ENCODE results near the gene LONP1.

Gene LONP1

DNA sequence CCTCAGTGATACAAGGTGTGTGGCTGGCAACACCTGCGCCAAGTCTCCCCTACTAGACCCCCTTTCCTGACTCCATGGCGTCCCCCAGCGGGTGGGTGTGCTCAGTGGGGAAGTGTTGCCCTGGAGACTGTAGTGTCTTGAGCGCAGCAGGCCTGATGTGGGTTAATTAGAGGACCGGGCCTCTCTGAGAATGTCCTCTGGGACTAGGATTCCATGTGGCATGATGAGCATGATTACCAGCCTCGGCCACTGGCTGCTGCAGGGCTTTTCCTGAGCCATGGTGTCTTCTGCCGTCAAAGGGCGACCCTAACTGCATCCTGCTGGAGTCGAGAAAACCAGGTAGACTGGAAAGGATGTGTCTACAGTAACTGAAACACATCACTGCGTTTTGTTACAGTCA lies 67.7 kb downstream of the LONP1 start:
- TF ChIP-seq POLR2A (IDR thresholded peaks at IDR 0.05; ENCODE audit: extremely low read depth, insufficient read length) = no peak
- TF ChIP-seq, protein P1, sequence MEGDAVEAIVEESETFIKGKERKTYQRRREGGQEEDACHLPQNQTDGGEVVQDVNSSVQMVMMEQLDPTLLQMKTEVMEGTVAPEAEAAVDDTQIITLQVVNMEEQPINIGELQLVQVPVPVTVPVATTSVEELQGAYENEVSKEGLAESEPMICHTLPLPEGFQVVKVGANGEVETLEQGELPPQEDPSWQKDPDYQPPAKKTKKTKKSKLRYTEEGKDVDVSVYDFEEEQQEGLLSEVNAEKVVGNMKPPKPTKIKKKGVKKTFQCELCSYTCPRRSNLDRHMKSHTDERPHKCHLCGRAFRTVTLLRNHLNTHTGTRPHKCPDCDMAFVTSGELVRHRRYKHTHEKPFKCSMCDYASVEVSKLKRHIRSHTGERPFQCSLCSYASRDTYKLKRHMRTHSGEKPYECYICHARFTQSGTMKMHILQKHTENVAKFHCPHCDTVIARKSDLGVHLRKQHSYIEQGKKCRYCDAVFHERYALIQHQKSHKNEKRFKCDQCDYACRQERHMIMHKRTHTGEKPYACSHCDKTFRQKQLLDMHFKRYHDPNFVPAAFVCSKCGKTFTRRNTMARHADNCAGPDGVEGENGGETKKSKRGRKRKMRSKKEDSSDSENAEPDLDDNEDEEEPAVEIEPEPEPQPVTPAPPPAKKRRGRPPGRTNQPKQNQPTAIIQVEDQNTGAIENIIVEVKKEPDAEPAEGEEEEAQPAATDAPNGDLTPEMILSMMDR (IDR thresholded peaks at IDR 0.05; ENCODE audit: low read depth, low read length) = no peak
- no peak for TF ChIP-seq MYC (IDR thresholded peaks at IDR 0.05; ENCODE audit: low read depth, low read length)
- TF ChIP-seq, protein P2, sequence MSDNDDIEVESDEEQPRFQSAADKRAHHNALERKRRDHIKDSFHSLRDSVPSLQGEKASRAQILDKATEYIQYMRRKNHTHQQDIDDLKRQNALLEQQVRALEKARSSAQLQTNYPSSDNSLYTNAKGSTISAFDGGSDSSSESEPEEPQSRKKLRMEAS (IDR thresholded peaks at IDR 0.05; ENCODE audit: low read depth, low read length) = no peak
- DNase-seq (ENCODE audit: low read depth) = no peak
- H3K4me3 ChIP-seq (ENCODE audit: low read depth, low read length) = no peak overlapping the region

DNA sequence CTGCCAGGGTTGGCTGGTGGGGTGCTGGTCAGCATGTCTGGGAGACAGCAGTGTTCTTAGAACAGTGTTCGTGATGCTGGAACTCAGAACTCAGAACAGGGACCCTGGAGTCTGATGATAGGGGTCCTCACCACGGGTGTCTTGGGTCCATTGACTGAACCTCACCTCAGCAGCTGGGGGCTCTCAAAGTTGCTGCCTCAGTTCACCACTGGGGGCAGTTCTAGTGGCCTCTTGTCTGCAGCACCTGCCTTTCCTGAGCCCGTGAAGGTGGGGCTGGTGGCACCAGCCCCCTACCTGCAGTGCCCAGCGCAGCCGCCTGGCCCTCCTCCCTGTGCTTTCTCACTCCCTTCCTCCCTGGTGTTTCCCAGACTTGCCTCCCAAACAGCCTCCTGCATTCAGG lies 68.6 kb downstream of the LONP1 start:
- no peak overlapping the region for H3K4me3 ChIP-seq (ENCODE audit: low read depth, low read length)
- no peak for DNase-seq (ENCODE audit: low read depth)
- TF ChIP-seq, protein P1 (IDR thresholded peaks at IDR 0.05; ENCODE audit: low read depth, low read length) = no peak
- no peak for TF ChIP-seq MYC (IDR thresholded peaks at IDR 0.05; ENCODE audit: low read depth, low read length)
- TF ChIP-seq, protein P2 (IDR thresholded peaks at IDR 0.05; ENCODE audit: low read depth, low read length) = no peak
- TF ChIP-seq POLR2A (IDR thresholded peaks at IDR 0.05; ENCODE audit: extremely low read depth, insufficient read length) = no peak

DNA sequence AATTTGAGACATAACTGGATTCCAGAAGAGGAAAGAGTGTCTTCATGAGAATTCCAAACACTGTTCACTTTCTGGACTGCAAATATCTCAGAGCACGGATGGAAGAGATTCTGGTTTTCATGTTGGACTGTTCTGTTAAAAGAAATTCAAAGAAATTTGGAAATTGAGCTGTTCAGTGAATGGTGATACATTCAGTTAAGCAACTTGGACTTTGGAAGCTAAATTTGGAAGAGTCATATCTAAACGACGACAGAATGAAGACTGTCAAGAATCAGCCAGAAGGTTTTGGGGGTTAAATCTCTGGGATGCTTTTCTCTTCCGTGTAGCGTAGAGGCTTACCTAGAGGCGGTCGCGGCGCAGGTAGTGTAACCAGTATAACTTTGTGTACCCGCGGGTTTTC lies 71.5 kb downstream of the LONP1 start:
- TF ChIP-seq, protein P1 (IDR thresholded peaks at IDR 0.05; ENCODE audit: low read depth, low read length) = no peak
- TF ChIP-seq POLR2A (IDR thresholded peaks at IDR 0.05; ENCODE audit: extremely low read depth, insufficient read length) (no peak), MYC (IDR thresholded peaks at IDR 0.05; ENCODE audit: low read depth, low read length) (no peak)
- TF ChIP-seq, protein P2 (IDR thresholded peaks at IDR 0.05; ENCODE audit: low read depth, low read length) = no peak
- no peak overlapping the region for H3K4me3 ChIP-seq (ENCODE audit: low read depth, low read length)

DNA sequence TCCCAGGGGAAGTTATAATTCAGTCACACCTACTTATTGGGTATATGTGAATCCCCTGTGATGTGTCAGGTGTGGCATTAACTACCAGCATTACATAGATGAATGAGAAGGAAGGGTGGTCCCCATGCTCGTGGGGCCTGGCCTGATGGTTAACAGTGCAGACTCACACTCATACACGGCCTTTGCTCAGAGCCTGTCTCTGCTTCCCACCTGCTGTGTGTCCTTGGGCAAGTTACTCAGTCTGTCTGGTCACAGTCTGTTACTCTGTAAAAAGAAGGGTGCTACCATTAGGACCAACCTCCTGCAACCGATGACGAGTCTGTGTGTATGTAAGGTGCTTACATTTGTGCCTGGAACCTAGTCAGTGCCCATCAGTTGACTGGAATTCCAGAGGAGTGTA lies 73.2 kb downstream of the LONP1 start:
- TF ChIP-seq POLR2A (IDR thresholded peaks at IDR 0.05; ENCODE audit: extremely low read depth, insufficient read length) (no peak), MYC (IDR thresholded peaks at IDR 0.05; ENCODE audit: low read depth, low read length) (no peak)
- TF ChIP-seq, protein P1 (IDR thresholded peaks at IDR 0.05; ENCODE audit: low read depth, low read length) = no peak
- TF ChIP-seq, protein P2 (IDR thresholded peaks at IDR 0.05; ENCODE audit: low read depth, low read length) = no peak
- H3K4me3 ChIP-seq (ENCODE audit: low read depth, low read length) = no peak overlapping the region
- no peak for DNase-seq (ENCODE audit: low read depth)

More for the DNA sequence above, 71.5 kb downstream of the LONP1 start:
- no peak for DNase-seq (ENCODE audit: low read depth)

DNA sequence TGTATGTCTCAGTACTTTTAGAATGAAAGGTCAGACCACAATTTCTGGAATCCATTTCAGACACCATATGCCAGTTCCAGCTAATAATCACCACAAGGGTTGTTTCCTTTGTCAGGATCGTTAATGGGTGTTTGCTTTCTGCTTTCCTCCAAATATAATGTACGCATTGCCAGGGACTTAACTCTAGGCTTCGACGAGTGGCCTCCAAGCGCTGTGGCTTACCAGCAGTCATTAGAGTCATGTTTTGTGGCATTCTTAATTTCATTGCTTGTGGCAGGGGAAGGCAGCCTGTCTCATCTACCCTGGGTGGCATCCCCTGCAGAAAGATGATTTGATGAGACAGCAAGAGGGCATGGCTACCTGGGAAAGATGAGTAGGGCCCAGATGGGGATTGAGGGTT lies 74.5 kb downstream of the LONP1 start:
- no peak for DNase-seq (ENCODE audit: low read depth)
- no peak overlapping the region for H3K4me3 ChIP-seq (ENCODE audit: low read depth, low read length)
- no peak for TF ChIP-seq MYC (IDR thresholded peaks at IDR 0.05; ENCODE audit: low read depth, low read length)
- TF ChIP-seq, protein P1 (IDR thresholded peaks at IDR 0.05; ENCODE audit: low read depth, low read length) = no peak
- TF ChIP-seq, protein P2 (IDR thresholded peaks at IDR 0.05; ENCODE audit: low read depth, low read length) = no peak
- no peak for TF ChIP-seq POLR2A (IDR thresholded peaks at IDR 0.05; ENCODE audit: extremely low read depth, insufficient read length)

DNA sequence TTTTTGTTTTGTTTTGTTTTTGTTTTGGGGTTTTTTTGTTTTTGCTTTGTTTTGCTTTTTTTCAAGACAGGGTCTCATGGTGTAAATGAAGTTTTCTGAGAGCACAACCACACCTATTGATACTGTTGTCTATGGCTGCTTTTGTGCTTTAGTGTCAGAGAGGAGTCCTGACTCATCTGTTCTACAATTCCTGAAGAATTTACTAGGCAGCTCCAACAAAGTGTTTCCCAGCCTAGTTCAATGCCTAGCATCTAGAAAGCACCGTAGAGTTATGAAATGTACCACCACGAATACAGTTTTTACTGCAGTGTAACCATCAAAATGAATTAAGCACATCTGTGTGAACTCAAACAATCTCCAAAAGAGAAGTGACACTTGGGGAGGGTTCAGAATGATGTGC lies 75.9 kb downstream of the LONP1 start:
- no peak for DNase-seq (ENCODE audit: low read depth)
- H3K4me3 ChIP-seq (ENCODE audit: low read depth, low read length) = no peak overlapping the region
- TF ChIP-seq, protein P2 (IDR thresholded peaks at IDR 0.05; ENCODE audit: low read depth, low read length) = no peak
- no peak for TF ChIP-seq POLR2A (IDR thresholded peaks at IDR 0.05; ENCODE audit: extremely low read depth, insufficient read length)
- TF ChIP-seq, protein P1 (IDR thresholded peaks at IDR 0.05; ENCODE audit: low read depth, low read length) = no peak
- no peak for TF ChIP-seq MYC (IDR thresholded peaks at IDR 0.05; ENCODE audit: low read depth, low read length)

Measured in NB4 (cell line).